ENCODE measurements around the gene ZDHHC7.

Gene ZDHHC7

GRCh38 chr16:85027349-85027957 is 16.1 kb upstream of the ZDHHC7 start, which contains the start of gene KIAA0513:
TSS of gene KIAA0513 (plus strand) at chr16:85027795. CDS start at chr16:85067072, 39,277 bp downstream.
- in situ Hi-C loops (cut with HindIII; ENCODE audit: low pct_ligation_motif_present, low pct_unique_long_range_greater_than_20kb, low sequenced_read_pairs) = no loop called here
- DNase-seq = peak; percentile 96

GRCh38 chr16:85026703-85027102 is 15.4 kb upstream of the ZDHHC7 start:
- in situ Hi-C loops (cut with HindIII; ENCODE audit: low pct_ligation_motif_present, low pct_unique_long_range_greater_than_20kb, low sequenced_read_pairs) = no loop called here
- DNase-seq = no peak

- DNase-seq = no peak
- in situ Hi-C loops (cut with HindIII; ENCODE audit: low pct_ligation_motif_present, low pct_unique_long_range_greater_than_20kb, low sequenced_read_pairs) = no loop called here
These were observed 14.7 kb upstream of the ZDHHC7 start for GRCh38 chr16:85025781-85026653.

- DNase-seq = no peak
- in situ Hi-C loops (cut with HindIII; ENCODE audit: low pct_ligation_motif_present, low pct_unique_long_range_greater_than_20kb, low sequenced_read_pairs) = no loop called here
These were observed 8.4 kb upstream of the ZDHHC7 start for GRCh38 chr16:85019659-85020245.

GRCh38 chr16:85018529-85019236 is 7.3 kb upstream of the ZDHHC7 start:
- in situ Hi-C loops (cut with HindIII; ENCODE audit: low pct_ligation_motif_present, low pct_unique_long_range_greater_than_20kb, low sequenced_read_pairs) = no loop called here
- DNase-seq = peak; percentile 81

- DNase-seq = no peak
- in situ Hi-C loops (cut with HindIII; ENCODE audit: low pct_ligation_motif_present, low pct_unique_long_range_greater_than_20kb, low sequenced_read_pairs) = no loop called here
These were observed 6.3 kb upstream of the ZDHHC7 start for GRCh38 chr16:85017633-85018032.

GRCh38 chr16:85017151-85017550 is 5.8 kb upstream of the ZDHHC7 start:
- in situ Hi-C loops (cut with HindIII; ENCODE audit: low pct_ligation_motif_present, low pct_unique_long_range_greater_than_20kb, low sequenced_read_pairs) = no loop called here
- DNase-seq = no peak

- in situ Hi-C loops (cut with HindIII; ENCODE audit: low pct_ligation_motif_present, low pct_unique_long_range_greater_than_20kb, low sequenced_read_pairs) = no loop called here
- DNase-seq = no peak
These were observed 4.3 kb upstream of the ZDHHC7 start for GRCh38 chr16:85015481-85016187.

- DNase-seq = no peak
- in situ Hi-C loops (cut with HindIII; ENCODE audit: low pct_ligation_motif_present, low pct_unique_long_range_greater_than_20kb, low sequenced_read_pairs) = no loop called here
These were observed 3.0 kb upstream of the ZDHHC7 start for GRCh38 chr16:85014311-85014710.

GRCh38 chr16:85011846-85012284 is 530 bp upstream of the ZDHHC7 start:
- in situ Hi-C loops (cut with HindIII; ENCODE audit: low pct_ligation_motif_present, low pct_unique_long_range_greater_than_20kb, low sequenced_read_pairs) = no loop called here
- DNase-seq = no peak

GRCh38 chr16:85010446-85010930 is 847 bp downstream of the ZDHHC7 start:
- in situ Hi-C loops (cut with HindIII; ENCODE audit: low pct_ligation_motif_present, low pct_unique_long_range_greater_than_20kb, low sequenced_read_pairs) = no loop called here

GRCh38 chr16:85008271-85008670 is 3.1 kb downstream of the ZDHHC7 start:
- in situ Hi-C loops (cut with HindIII; ENCODE audit: low pct_ligation_motif_present, low pct_unique_long_range_greater_than_20kb, low sequenced_read_pairs) = no loop called here
- no peak for DNase-seq

More at GRCh38 chr16:85010446-85010930, 847 bp downstream of the ZDHHC7 start:
- no peak for DNase-seq

GRCh38 chr16:85007496-85008214 is 3.7 kb downstream of the ZDHHC7 start:
- no peak for DNase-seq
- in situ Hi-C loops (cut with HindIII; ENCODE audit: low pct_ligation_motif_present, low pct_unique_long_range_greater_than_20kb, low sequenced_read_pairs) = no loop called here

GRCh38 chr16:85006639-85007038 is 4.7 kb downstream of the ZDHHC7 start:
- in situ Hi-C loops (cut with HindIII; ENCODE audit: low pct_ligation_motif_present, low pct_unique_long_range_greater_than_20kb, low sequenced_read_pairs) = no loop called here
- DNase-seq = no peak

GRCh38 chr16:85005285-85006069 is 5.9 kb downstream of the ZDHHC7 start:
- DNase-seq = peak; percentile 76
- in situ Hi-C loops (cut with HindIII; ENCODE audit: low pct_ligation_motif_present, low pct_unique_long_range_greater_than_20kb, low sequenced_read_pairs) = no loop called here

GRCh38 chr16:85004587-85005205 is 6.6 kb downstream of the ZDHHC7 start:
- peak; percentile 98 for DNase-seq
- in situ Hi-C loops (cut with HindIII; ENCODE audit: low pct_ligation_motif_present, low pct_unique_long_range_greater_than_20kb, low sequenced_read_pairs) = no loop called here
